Immature natural killer cell (primary cell): ENCODE data around the gene NXPH4. TPM values are rescaled to one million over a fixed set of nuclear protein-coding genes. Genes with fewer than 3 reads are reported as not detected.

Experiments used
- DNase-seq, 3 donors: peaks; one replicate each; pipeline ENCODE4 v3.0.0; 2022; ENCODE audit warnings: mixed read lengths in 1 of 3
- H3K27ac Mint-ChIP-seq, 6 donors: one replicate each; pipeline ENCODE4 v1.8.0; 2020; ENCODE audit warnings: mixed read lengths in 6 of 6, mild to moderate bottlenecking in 5 of 6, inconsistent platforms in 4 of 6, moderate library complexity in 3 of 6
- H3K27me3 Mint-ChIP-seq, 3 donors: one replicate each; pipeline ENCODE4 v1.8.0; 2020 to 2021; ENCODE audit warnings: low read depth in 3 of 3, mild to moderate bottlenecking in 3 of 3, mixed read lengths in 3 of 3, moderate library complexity in 3 of 3, inconsistent platforms in 1 of 3
- H3K36me3 Mint-ChIP-seq, 3 donors: one replicate each; pipeline ENCODE4 v1.8.0; 2020; ENCODE audit warnings: mixed read lengths in 3 of 3, inconsistent platforms in 2 of 3, mild to moderate bottlenecking in 2 of 3
- H3K4me1 Mint-ChIP-seq, 2 donors: one replicate each; pipeline ENCODE4 v1.8.0; 2020; ENCODE audit warnings: inconsistent platforms in 2 of 2, mild to moderate bottlenecking in 2 of 2, mixed read lengths in 2 of 2, moderate library complexity in 1 of 2
- H3K4me3 Mint-ChIP-seq, 5 donors: one replicate each; pipeline ENCODE4 v1.8.0; 2020; ENCODE audit warnings: mild to moderate bottlenecking in 5 of 5, mixed read lengths in 5 of 5, inconsistent platforms in 3 of 5, moderate library complexity in 3 of 5
- H3K9me3 Mint-ChIP-seq, 6 donors: one replicate each; pipeline ENCODE4 v1.8.0; 2020; ENCODE audit warnings: mild to moderate bottlenecking in 6 of 6, mixed read lengths in 6 of 6, inconsistent platforms in 4 of 6, moderate library complexity in 3 of 6
- polyA plus RNA-seq, 3 donors: library from polyadenylated mRNA; unstranded; fragments of 300-500 nt; fragmentation: Illumina TruSeq; gene quantifications; one replicate each; pipeline ENCODE4 v1.2.3, GENCODE V29; 2021

NXPH4 gene
- polyA plus RNA-seq, 3 donors from 2014 or later: not detected

GRCh38 chr12:57221169-57221917 is 4.7 kb downstream of the NXPH4 start:
- no peak for DNase-seq
- peak overlapping the region in 5 of 6 donors; percentile 75 to 93 (median 83) for H3K27ac Mint-ChIP-seq

GRCh38 chr12:57222286-57223190 is 5.9 kb downstream of the NXPH4 start:
- Mint-ChIP-seq H3K27ac (peak overlapping the region in 5 of 6 donors; percentile 74 to 93 (median 80)), H3K9me3 (no peaks in the 10 kb centered on the region), H3K4me1 (peaks cover 57 to 58% of the 10 kb centered on the region in 2 donors), H3K4me3 (peak overlapping the region; percentile 54 to 75 (median 71)), H3K27me3 (peaks cover 40 to 58% (median 56%) of the 10 kb centered on the region in 3 donors), H3K36me3 (no peaks in the 10 kb centered on the region)
- no peak for DNase-seq

More at GRCh38 chr12:57221169-57221917, 4.7 kb downstream of the NXPH4 start:
- peak overlapping the region in 4 of 5 donors; percentile 6 to 65 (median 51) for H3K4me3 Mint-ChIP-seq
- H3K4me1 Mint-ChIP-seq: peaks cover 53 to 57% of the 10 kb centered on the region in 2 donors
- no peaks in the 10 kb centered on the region for H3K9me3 Mint-ChIP-seq
- H3K27me3 Mint-ChIP-seq: peaks cover 39 to 57% (median 56%) of the 10 kb centered on the region in 3 donors
- H3K36me3 Mint-ChIP-seq: no peaks in the 10 kb centered on the region

GRCh38 chr12:57223191-57224165 is 6.9 kb downstream of the NXPH4 start:
- Mint-ChIP-seq H3K4me3 (peak overlapping the region; percentile 54 to 75 (median 71)), H3K36me3 (no peaks in the 10 kb centered on the region), H3K4me1 (peaks cover 53 to 59% of the 10 kb centered on the region in 2 donors), H3K9me3 (no peaks in the 10 kb centered on the region), H3K27ac (peak overlapping the region; percentile 12 to 93 (median 76)), H3K27me3 (peaks cover 39 to 50% (median 50%) of the 10 kb centered on the region in 3 donors)
- DNase-seq: peak; percentile 92 to 93 (median 93)

- Mint-ChIP-seq H3K4me1 (peaks cover 61 to 68% of the 10 kb centered on the region in 2 donors), H3K9me3 (no peaks in the 10 kb centered on the region), H3K27me3 (peaks cover 38 to 50% (median 48%) of the 10 kb centered on the region in 3 donors), H3K27ac (peak overlapping the region in 3 of 6 donors; percentile 37 to 80 (median 53)), H3K36me3 (no peaks in the 10 kb centered on the region), H3K4me3 (peak overlapping the region in 4 of 5 donors; percentile 27 to 69 (median 44))
- DNase-seq: no peak
Measured at GRCh38 chr12:57224278-57224972, 7.8 kb downstream of the NXPH4 start.

GRCh38 chr12:57224973-57225679 is 8.5 kb downstream of the NXPH4 start:
- peak overlapping the region; percentile 35 to 69 (median 68) for H3K4me3 Mint-ChIP-seq
- H3K4me1 Mint-ChIP-seq: peaks cover 68 to 75% of the 10 kb centered on the region in 2 donors
- H3K9me3 Mint-ChIP-seq: no peaks in the 10 kb centered on the region
- H3K27ac Mint-ChIP-seq: peak overlapping the region in 3 of 6 donors; percentile 22 to 75 (median 23)
- peak; percentile 58 to 66 (median 58) for DNase-seq
- no peaks in the 10 kb centered on the region for H3K36me3 Mint-ChIP-seq
- peaks cover 39 to 54% (median 46%) of the 10 kb centered on the region in 3 donors for H3K27me3 Mint-ChIP-seq

GRCh38 chr12:57225680-57226210 is 9.2 kb downstream of the NXPH4 start:
- H3K4me3 Mint-ChIP-seq: peak overlapping the region; percentile 35 to 68 (median 59)
- no peak for DNase-seq
- H3K4me1 Mint-ChIP-seq: peaks cover 72 to 81% of the 10 kb centered on the region in 2 donors
- no peaks in the 10 kb centered on the region for H3K36me3 Mint-ChIP-seq
- no peaks in the 10 kb centered on the region for H3K9me3 Mint-ChIP-seq
- H3K27ac Mint-ChIP-seq: peak overlapping the region in 3 of 6 donors; percentile 22 to 75 (median 23)
- peaks cover 37 to 51% (median 45%) of the 10 kb centered on the region in 3 donors for H3K27me3 Mint-ChIP-seq

- Mint-ChIP-seq H3K27me3 (peaks cover 29 to 46% (median 39%) of the 10 kb centered on the region in 3 donors), H3K27ac (no peak overlapping the region)
- no peak for DNase-seq
Measured at GRCh38 chr12:57226588-57227314, 10.2 kb downstream of the NXPH4 start.

GRCh38 chr12:57227315-57228115 is 10.9 kb downstream of the NXPH4 start:
- Mint-ChIP-seq H3K4me1 (peaks cover 63 to 75% of the 10 kb centered on the region in 2 donors), H3K27me3 (peaks cover 29 to 42% (median 34%) of the 10 kb centered on the region in 3 donors), H3K27ac (no peak overlapping the region), H3K4me3 (peak overlapping the region in 4 of 5 donors; percentile 14 to 63 (median 30)), H3K36me3 (peaks cover 0 to 8% (median 0%) of the 10 kb centered on the region in 3 donors), H3K9me3 (no peaks in the 10 kb centered on the region)
- DNase-seq: no peak

More at GRCh38 chr12:57226588-57227314, 10.2 kb downstream of the NXPH4 start:
- Mint-ChIP-seq H3K4me1 (peaks cover 71 to 83% of the 10 kb centered on the region in 2 donors), H3K4me3 (peak overlapping the region in 4 of 5 donors; percentile 16 to 70 (median 58)), H3K36me3 (peaks cover 0 to 2% (median 0%) of the 10 kb centered on the region in 3 donors), H3K9me3 (no peaks in the 10 kb centered on the region)

GRCh38 chr12:57229046-57229633 is 12.5 kb downstream of the NXPH4 start:
- H3K27me3 Mint-ChIP-seq: peaks cover 20 to 29% (median 25%) of the 10 kb centered on the region in 3 donors
- H3K4me1 Mint-ChIP-seq: peaks cover 47 to 59% of the 10 kb centered on the region in 2 donors
- DNase-seq: peak in 1 of 3 donors; percentile 56
- peak overlapping the region; percentile 94 to 99 (median 96) for H3K4me3 Mint-ChIP-seq
- H3K9me3 Mint-ChIP-seq: no peaks in the 10 kb centered on the region
- peaks cover 10 to 21% (median 10%) of the 10 kb centered on the region in 3 donors for H3K36me3 Mint-ChIP-seq
- peak overlapping the region; percentile 6 to 97 (median 92) for H3K27ac Mint-ChIP-seq
